ENCODE results near the gene CD3E.

DNA sequence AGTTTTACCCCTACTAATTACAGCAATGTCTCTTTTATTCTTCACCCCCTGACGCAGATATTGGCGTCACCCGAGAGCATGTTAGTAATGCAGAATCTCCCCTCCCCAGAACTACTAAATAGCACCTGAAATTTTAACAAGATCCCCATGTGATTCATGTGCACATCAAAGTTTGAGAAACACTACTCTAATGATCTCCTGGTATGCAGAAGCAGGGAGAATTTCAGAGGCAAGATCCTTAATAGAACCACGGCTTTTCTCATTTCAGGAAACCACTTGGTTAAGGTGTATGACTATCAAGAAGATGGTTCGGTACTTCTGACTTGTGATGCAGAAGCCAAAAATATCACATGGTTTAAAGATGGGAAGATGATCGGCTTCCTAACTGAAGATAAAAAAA lies 44.9 kb downstream of the CD3E start:
- TF ChIP-seq, protein P1, sequence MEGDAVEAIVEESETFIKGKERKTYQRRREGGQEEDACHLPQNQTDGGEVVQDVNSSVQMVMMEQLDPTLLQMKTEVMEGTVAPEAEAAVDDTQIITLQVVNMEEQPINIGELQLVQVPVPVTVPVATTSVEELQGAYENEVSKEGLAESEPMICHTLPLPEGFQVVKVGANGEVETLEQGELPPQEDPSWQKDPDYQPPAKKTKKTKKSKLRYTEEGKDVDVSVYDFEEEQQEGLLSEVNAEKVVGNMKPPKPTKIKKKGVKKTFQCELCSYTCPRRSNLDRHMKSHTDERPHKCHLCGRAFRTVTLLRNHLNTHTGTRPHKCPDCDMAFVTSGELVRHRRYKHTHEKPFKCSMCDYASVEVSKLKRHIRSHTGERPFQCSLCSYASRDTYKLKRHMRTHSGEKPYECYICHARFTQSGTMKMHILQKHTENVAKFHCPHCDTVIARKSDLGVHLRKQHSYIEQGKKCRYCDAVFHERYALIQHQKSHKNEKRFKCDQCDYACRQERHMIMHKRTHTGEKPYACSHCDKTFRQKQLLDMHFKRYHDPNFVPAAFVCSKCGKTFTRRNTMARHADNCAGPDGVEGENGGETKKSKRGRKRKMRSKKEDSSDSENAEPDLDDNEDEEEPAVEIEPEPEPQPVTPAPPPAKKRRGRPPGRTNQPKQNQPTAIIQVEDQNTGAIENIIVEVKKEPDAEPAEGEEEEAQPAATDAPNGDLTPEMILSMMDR (IDR thresholded peaks at IDR 0.05), result no peak
- no peak for TF ChIP-seq POLR2A (IDR thresholded peaks at IDR 0.05)

Data from lower leg skin (tissue), 3 donors.